GM18517 (cell line): ENCODE data around the gene FAM78B.

Source experiments
- ATAC-seq: cut with Tn5 transposase; IDR thresholded peaks from one replicate; pipeline ENCODE4 v1.9.1; 2021; ENCODE audit warnings: mild to moderate bottlenecking, moderate library complexity; ENCODE audit not compliant: unreplicated experiment

The FAM78B gene

GRCh38 chr1:166120281-166120680 is 46.5 kb downstream of the FAM78B start:
- ATAC-seq, result no peak

- ATAC-seq, result no peak
These were observed 47.3 kb downstream of the FAM78B start for GRCh38 chr1:166119471-166119965.

- ATAC-seq, result no peak
These were observed 49.0 kb downstream of the FAM78B start for GRCh38 chr1:166117776-166118175.

GRCh38 chr1:166116026-166116425 is 50.8 kb downstream of the FAM78B start:
- no peak for ATAC-seq

GRCh38 chr1:166114419-166114818 is 52.4 kb downstream of the FAM78B start:
- ATAC-seq, result no peak

- ATAC-seq, result no peak
These were observed 53.2 kb downstream of the FAM78B start for GRCh38 chr1:166113630-166114029.

- ATAC-seq, result no peak
These were observed 53.8 kb downstream of the FAM78B start for GRCh38 chr1:166113031-166113430.

- no peak for ATAC-seq
These were observed 54.4 kb downstream of the FAM78B start for GRCh38 chr1:166112425-166112824.

- no peak for ATAC-seq
These were observed 55.4 kb downstream of the FAM78B start for GRCh38 chr1:166111430-166111829.

GRCh38 chr1:166090244-166090643 is 76.6 kb downstream of the FAM78B start:
- ATAC-seq, result no peak

- ATAC-seq, result peak; percentile 70
These were observed 77.0 kb downstream of the FAM78B start for GRCh38 chr1:166089804-166090203.

- no peak for ATAC-seq
These were observed 78.2 kb downstream of the FAM78B start for GRCh38 chr1:166088572-166088955.

- no peak for ATAC-seq
These were observed 78.8 kb downstream of the FAM78B start for GRCh38 chr1:166087734-166088571.

- no peak for ATAC-seq
These were observed 80.5 kb downstream of the FAM78B start for GRCh38 chr1:166086113-166086883.

GRCh38 chr1:166084613-166085012 is 82.2 kb downstream of the FAM78B start:
- ATAC-seq, result no peak

- peak; percentile 75 for ATAC-seq
These were observed 82.9 kb downstream of the FAM78B start for GRCh38 chr1:166083887-166084286.

- no peak for ATAC-seq
These were observed 84.2 kb downstream of the FAM78B start for GRCh38 chr1:166082601-166083000.

- no peak for ATAC-seq
These were observed 85.6 kb downstream of the FAM78B start for GRCh38 chr1:166080967-166081870.

GRCh38 chr1:166080277-166080966 is 86.4 kb downstream of the FAM78B start:
- ATAC-seq, result no peak

- ATAC-seq, result no peak
These were observed 87.5 kb downstream of the FAM78B start for GRCh38 chr1:166079276-166079675.
